GM19438 (cell line): ENCODE results near the gene RAD51B.
"Not testable (repeated sequence)": the region's sequence is repeated elsewhere in the genome, so short reads cannot be mapped to it uniquely, and the experiment has no call there.

Source experiments
- ATAC-seq: cut with Tn5 transposase; IDR thresholded peaks from one replicate; pipeline ENCODE4 v1.9.1; 2021; ENCODE audit warnings: low read depth; ENCODE audit not compliant: unreplicated experiment

Gene RAD51B

GRCh38 chr14:68221046-68221445, 401.5 kb downstream of the RAD51B start:
- ATAC-seq = not testable (repeated sequence)

GRCh38 chr14:68222154-68222553, 402.6 kb downstream of the RAD51B start:
- no peak for ATAC-seq

GRCh38 chr14:68222726-68223125, 403.1 kb downstream of the RAD51B start:
- no peak for ATAC-seq

GRCh38 chr14:68223631-68224030, 404.1 kb downstream of the RAD51B start:
- ATAC-seq = no peak

- ATAC-seq = no peak
Measured at GRCh38 chr14:68225321-68225720, 405.7 kb downstream of the RAD51B start.

- no peak for ATAC-seq
Measured at GRCh38 chr14:68226523-68226922, 406.9 kb downstream of the RAD51B start.

- no peak for ATAC-seq
Measured at GRCh38 chr14:68228656-68229055, 409.1 kb downstream of the RAD51B start.

- ATAC-seq = no peak
Measured at GRCh38 chr14:68229423-68230100, 410.0 kb downstream of the RAD51B start.

- ATAC-seq = no peak
Measured at GRCh38 chr14:68230202-68230949, 410.8 kb downstream of the RAD51B start.

GRCh38 chr14:68230950-68231717, 411.6 kb downstream of the RAD51B start:
- no peak for ATAC-seq

- no peak for ATAC-seq
Measured at GRCh38 chr14:68231898-68232297, 412.3 kb downstream of the RAD51B start.

GRCh38 chr14:68232300-68233055, 412.9 kb downstream of the RAD51B start:
- peak; percentile 87 for ATAC-seq

GRCh38 chr14:68233101-68233784, 413.7 kb downstream of the RAD51B start:
- ATAC-seq = no peak

GRCh38 chr14:68234101-68234905, 414.7 kb downstream of the RAD51B start:
- ATAC-seq = no peak

GRCh38 chr14:68235011-68235410, 415.4 kb downstream of the RAD51B start:
- no peak for ATAC-seq

- no peak for ATAC-seq
Measured at GRCh38 chr14:68236582-68237458, 417.2 kb downstream of the RAD51B start.

GRCh38 chr14:68238551-68238950, 419.0 kb downstream of the RAD51B start:
- ATAC-seq = no peak

- ATAC-seq = no peak
Measured at GRCh38 chr14:68238976-68239375, 419.4 kb downstream of the RAD51B start.
